Right lobe of liver (tissue), 6 donors: ENCODE results near the gene GP5. TPM values are rescaled to one million over a fixed set of nuclear protein-coding genes. Genes with fewer than 3 reads are reported as not detected.

Experiments
- ATAC-seq, 4 donors: fragments of 200-7000 bp; cut with Tn5 transposase; one replicate each; pipeline ENCODE4 v1.9.1; 2020; ENCODE audit warnings: mild to moderate bottlenecking in 4 of 4, moderate library complexity in 4 of 4
- DNase-seq, 3 donors: peaks; one replicate each; pipeline ENCODE4 v3.0.0-alpha.2; 2020
- H3K27ac ChIP-seq, 3 donors: fragments of 200-600 bp; one replicate each; pipeline ENCODE4 v1.8.0; 2022
- H3K27me3 ChIP-seq, 2 donors: fragments of 200-600 bp; one replicate each; pipeline ENCODE4 v1.8.0; 2022
- H3K36me3 ChIP-seq, 4 donors: fragments of 200-600 bp; sonication (generic) in 1 of 4; one replicate each; pipeline versions ENCODE4 v1.5.1 to v1.8.0; 2017 to 2022; ENCODE audit warnings: control low read depth in 1 of 4
- H3K4me1 ChIP-seq, 4 donors: fragments of 200-600 bp; sonication (generic) in 1 of 4; one replicate each; pipeline versions ENCODE4 v1.5.1 to v1.8.0; 2017 to 2022; ENCODE audit warnings: control low read depth in 1 of 4
- H3K4me3 ChIP-seq, 3 donors: fragments of 200-600 bp; one replicate each; pipeline ENCODE4 v1.8.0; 2022
- H3K9me3 ChIP-seq, 4 donors: fragments of 200-600 bp; sonication (generic) in 1 of 4; one replicate each; pipeline versions ENCODE4 v1.5.1 to v1.8.0; 2017 to 2022; ENCODE audit warnings: control low read depth in 1 of 4
- POLR2A ChIP-seq: fragments of 450-650 bp; IDR thresholded peaks from one replicate; pipeline ENCODE4 v1.6.1; 2017; ENCODE audit warnings: antibody characterized with exemption, mild to moderate bottlenecking
- WGBS: methylation state at CpG from one replicate; pipeline ENCODE4 v1.1.6; 2018; ENCODE audit warnings: low coverage, low lambda C conversion rate; ENCODE audit not compliant: insufficient coverage; ENCODE audit errors: missing lambda C conversion rate; 5-methylcytosine and 5-hydroxymethylcytosine counted together
- intact Hi-C, 2 donors: fragments of 100-400 bp; cut with DNase I; formaldehyde crosslinking; loops; one replicate each; pipeline versions ENCODE4 v1.11.2 to v1.14.1; 2022
- total RNA-seq, 6 experiments: library from RNA; depleted of rRNA in 2 of 6; stranded (reverse); fragments of >200 nt in 2 of 6; fragmentation: NEBNext Ultra II Directional in 3 of 6; extraction: Animal tissue kit (Norgen Biotek cat#: 25700) in 3 of 6; gene quantifications; one replicate each; pipeline versions ENCODE4 v1.1.0 to v1.2.4, GENCODE V29; 2016 to 2023
- TF ChIP-seq, protein P1 (sequence below), 4 donors: fragments of 200-600 bp in 3 of 4; fragments of 450-650 bp in 1 of 4; IDR thresholded peaks; one replicate each; pipeline versions ENCODE4 v1.5.1 to v1.8.0; 2016 to 2022; ENCODE audit warnings: antibody characterized with exemption in 4 of 4, mild to moderate bottlenecking in 2 of 4
- donor health status: DM: no; HTN: yes; CAD: no.
- donor health status: DM: no; HTN: no; CAD: no.
- donor health status: DM: no; HTN: no; CAD: no.
- donor health status: DM: no; HTN: yes; CAD: no.
- donor health status: DM: no; HTN: yes; CAD: no.

Gene GP5
- total RNA-seq, 6 experiments from 2014 or later = 0.07 to 0.23 (median 0.16) TPM; not detected in 2

DNA sequence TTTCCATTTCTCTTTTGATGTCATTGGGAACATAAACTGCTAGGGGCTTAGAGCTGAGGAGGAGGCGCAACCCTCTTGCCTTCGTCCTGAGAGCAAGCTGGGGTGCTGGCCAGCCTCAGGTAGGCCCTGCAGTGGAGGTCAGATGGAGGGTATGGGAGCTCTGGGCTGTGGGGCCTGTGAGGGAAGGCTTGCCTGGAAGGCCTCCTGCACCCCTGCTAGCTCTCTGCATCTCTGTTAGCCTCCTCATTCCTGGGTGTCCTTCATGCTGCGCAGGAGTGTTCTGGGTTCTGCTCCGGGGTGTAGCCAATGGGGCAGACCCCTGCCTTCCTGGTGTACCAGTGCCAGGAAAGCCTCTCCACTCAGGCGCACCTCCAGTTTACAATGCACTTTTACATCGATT lies 11.8 kb downstream of the GP5 start:
- DNase-seq (no peak), ATAC-seq (no peak)
- no peaks in the 10 kb centered on the region for H3K36me3 ChIP-seq
- WGBS = 89% methylated on average over 5 of the region's 6 CpGs
- TF ChIP-seq, protein P1, sequence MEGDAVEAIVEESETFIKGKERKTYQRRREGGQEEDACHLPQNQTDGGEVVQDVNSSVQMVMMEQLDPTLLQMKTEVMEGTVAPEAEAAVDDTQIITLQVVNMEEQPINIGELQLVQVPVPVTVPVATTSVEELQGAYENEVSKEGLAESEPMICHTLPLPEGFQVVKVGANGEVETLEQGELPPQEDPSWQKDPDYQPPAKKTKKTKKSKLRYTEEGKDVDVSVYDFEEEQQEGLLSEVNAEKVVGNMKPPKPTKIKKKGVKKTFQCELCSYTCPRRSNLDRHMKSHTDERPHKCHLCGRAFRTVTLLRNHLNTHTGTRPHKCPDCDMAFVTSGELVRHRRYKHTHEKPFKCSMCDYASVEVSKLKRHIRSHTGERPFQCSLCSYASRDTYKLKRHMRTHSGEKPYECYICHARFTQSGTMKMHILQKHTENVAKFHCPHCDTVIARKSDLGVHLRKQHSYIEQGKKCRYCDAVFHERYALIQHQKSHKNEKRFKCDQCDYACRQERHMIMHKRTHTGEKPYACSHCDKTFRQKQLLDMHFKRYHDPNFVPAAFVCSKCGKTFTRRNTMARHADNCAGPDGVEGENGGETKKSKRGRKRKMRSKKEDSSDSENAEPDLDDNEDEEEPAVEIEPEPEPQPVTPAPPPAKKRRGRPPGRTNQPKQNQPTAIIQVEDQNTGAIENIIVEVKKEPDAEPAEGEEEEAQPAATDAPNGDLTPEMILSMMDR (IDR thresholded peaks at IDR 0.05) = no peak
- TF ChIP-seq POLR2A = no peak
- no peaks in the 10 kb centered on the region for H3K27me3 ChIP-seq
- intact Hi-C loops = no loop called here
- H3K4me1 ChIP-seq = no peaks in the 10 kb centered on the region
- no peaks in the 10 kb centered on the region for H3K9me3 ChIP-seq
- H3K27ac ChIP-seq = no peak overlapping the region
- no peak overlapping the region for H3K4me3 ChIP-seq

DNA sequence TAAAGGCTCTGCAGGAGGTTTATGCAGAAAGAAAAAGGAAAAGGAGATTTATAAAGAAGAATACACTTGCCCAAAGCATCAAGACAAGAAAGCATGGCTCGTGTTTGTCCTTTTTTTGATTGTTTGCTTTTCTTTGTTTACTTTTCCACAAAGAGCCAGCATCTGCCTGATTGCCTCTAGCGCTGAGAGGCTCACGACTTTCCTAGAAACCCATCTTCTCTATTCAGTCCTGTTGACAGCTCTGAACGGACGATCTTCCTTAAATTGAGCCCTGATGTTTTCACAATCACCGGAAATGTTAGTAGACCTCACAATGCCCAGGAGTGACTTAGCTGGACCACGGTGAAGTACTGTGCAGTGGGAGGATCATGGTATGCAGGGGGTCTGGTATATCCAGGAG lies 12.4 kb downstream of the GP5 start:
- intact Hi-C loops = no loop called here
- Histone ChIP-seq H3K27me3 (no peaks in the 10 kb centered on the region), H3K4me3 (no peak overlapping the region), H3K27ac (no peak overlapping the region), H3K9me3 (no peaks in the 10 kb centered on the region), H3K36me3 (no peaks in the 10 kb centered on the region), H3K4me1 (no peaks in the 10 kb centered on the region)
- no peak for TF ChIP-seq POLR2A
- TF ChIP-seq, protein P1 (IDR thresholded peaks at IDR 0.05) = no peak
- ATAC-seq = peak; percentile 47 to 72 (median 58)
- WGBS = 18% methylated on average over 7 of the region's 7 CpGs
- DNase-seq = no peak

DNA sequence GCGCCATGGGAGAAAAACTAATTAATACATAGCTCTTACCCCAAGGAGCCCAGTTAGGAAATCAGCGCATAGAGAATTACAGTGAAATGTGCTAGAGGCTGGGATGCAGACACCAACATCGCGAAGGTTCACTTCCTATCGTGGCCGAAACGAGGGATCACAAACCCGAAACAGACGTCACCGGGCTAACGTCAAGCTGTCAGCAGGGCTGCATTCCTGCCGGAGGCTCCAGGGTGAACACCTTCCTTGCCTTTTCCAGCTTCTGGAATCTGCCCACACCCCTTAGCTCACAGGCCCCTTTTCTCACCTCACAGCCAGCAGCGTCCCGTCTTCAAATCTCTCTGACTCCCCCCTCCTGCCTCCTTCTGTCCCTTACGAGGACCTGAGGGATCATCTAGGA lies 13.0 kb downstream of the GP5 start:
- H3K9me3 ChIP-seq = no peaks in the 10 kb centered on the region
- ATAC-seq = no peak
- no peaks in the 10 kb centered on the region for H3K27me3 ChIP-seq
- H3K4me1 ChIP-seq = no peaks in the 10 kb centered on the region
- no peak overlapping the region for H3K4me3 ChIP-seq
- no peak overlapping the region for H3K27ac ChIP-seq
- H3K36me3 ChIP-seq = no peaks in the 10 kb centered on the region
- intact Hi-C loops = no loop called here
- TF ChIP-seq POLR2A = no peak
- TF ChIP-seq, protein P1 (IDR thresholded peaks at IDR 0.05) = no peak
- peak in 1 of 3 donors; percentile 16 for DNase-seq
- 78% methylated on average over 11 of the region's 15 CpGs for WGBS

DNA sequence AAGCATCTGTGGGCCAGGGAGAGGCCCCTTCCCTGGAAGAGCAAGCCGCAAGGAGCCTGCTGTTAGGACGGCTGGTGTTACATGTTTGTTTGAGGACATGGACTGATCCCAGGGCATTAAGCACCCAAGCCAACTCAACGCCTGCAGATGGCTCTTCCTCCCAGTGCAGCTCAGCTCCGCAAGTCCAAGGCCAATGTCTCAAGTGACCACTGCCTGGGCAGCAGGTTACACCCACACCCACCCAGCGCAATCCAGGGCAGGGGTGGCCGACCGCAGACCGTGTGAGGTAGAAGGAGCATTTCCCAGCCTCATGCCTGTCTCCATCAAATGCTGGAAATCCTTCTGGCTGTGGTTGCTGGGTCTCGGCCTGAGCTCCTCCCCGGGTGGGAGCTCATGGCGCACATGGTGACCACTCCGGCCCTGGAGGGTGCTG lies 14.5 kb downstream of the GP5 start:
- Histone ChIP-seq H3K27ac (no peak overlapping the region), H3K27me3 (no peaks in the 10 kb centered on the region), H3K4me3 (no peak overlapping the region), H3K36me3 (no peaks in the 10 kb centered on the region), H3K4me1 (no peaks in the 10 kb centered on the region), H3K9me3 (no peaks in the 10 kb centered on the region)
- ATAC-seq (no peak), DNase-seq (peak in 2 of 3 donors; percentile 29 to 31)
- intact Hi-C loops = no loop called here
- TF ChIP-seq, protein P1 (IDR thresholded peaks at IDR 0.05) = no peak
- no peak for TF ChIP-seq POLR2A
- no CpG with 5 or more reads among the region's 12 CpGs for WGBS

DNA sequence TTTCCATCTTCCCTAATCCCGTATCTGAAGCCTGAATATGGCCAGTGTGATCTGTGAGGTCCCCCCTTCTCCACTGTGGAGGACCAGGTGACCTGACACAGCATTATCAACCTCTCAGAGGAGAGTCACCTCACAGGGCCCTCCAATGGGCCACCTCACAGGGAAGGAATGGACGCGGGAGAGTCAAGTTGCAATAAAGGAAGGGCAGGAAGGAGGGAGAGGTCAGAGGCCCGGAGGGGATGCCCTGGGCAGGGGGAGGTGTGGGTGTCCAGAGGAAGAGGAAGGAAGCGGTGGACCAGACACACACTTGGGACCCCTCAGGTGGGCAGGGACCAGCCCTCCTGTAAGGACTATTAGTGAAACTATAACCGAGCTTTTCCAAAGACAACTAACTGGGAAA lies 14.9 kb downstream of the GP5 start:
- Histone ChIP-seq H3K27ac (no peak overlapping the region), H3K4me3 (no peak overlapping the region), H3K9me3 (no peaks in the 10 kb centered on the region), H3K4me1 (no peaks in the 10 kb centered on the region), H3K36me3 (no peaks in the 10 kb centered on the region), H3K27me3 (no peaks in the 10 kb centered on the region)
- WGBS = 80% methylated on average over 5 of the region's 6 CpGs
- no peak for ATAC-seq
- intact Hi-C loops = no loop called here
- DNase-seq = peak in 2 of 3 donors; percentile 17 to 23
- TF ChIP-seq, protein P1 (IDR thresholded peaks at IDR 0.05) = no peak
- no peak for TF ChIP-seq POLR2A
